HepG2 (cell line): ENCODE data around the gene FRMD8. TPM values are rescaled to one million over a fixed set of nuclear protein-coding genes. Genes with fewer than 3 reads are reported as not detected.

Experiments
- ATF4 ChIP-seq, 2 experiments: fragments of 450-650 bp in 1 of 2; sonication (generic) in 1 of 2; formaldehyde crosslinking; IDR thresholded peaks; 2 replicates each; pipeline versions ENCODE4 v1.5.0 to v1.8.0; 2020 to 2022; ENCODE audit warnings: mild to moderate bottlenecking in 1 of 2, missing genetic modification reagents in 1 of 2
- DPF2 ChIP-seq: sonication (generic); formaldehyde crosslinking; IDR thresholded peaks from 2 replicates; pipeline ENCODE4 v1.4.0; 2020; ENCODE audit warnings: mild to moderate bottlenecking, low read depth, missing genetic modification reagents, borderline replicate concordance
- DZIP1 ChIP-seq: sonication (generic); formaldehyde crosslinking; IDR thresholded peaks from 2 replicates; pipeline ENCODE4 v1.5.0; 2020; ENCODE audit warnings: mild to moderate bottlenecking, missing genetic modification reagents
- EED ChIP-seq: sonication (generic); formaldehyde crosslinking; IDR thresholded peaks from 2 replicates; pipeline ENCODE4 v1.5.0; 2020; ENCODE audit warnings: mild to moderate bottlenecking, missing genetic modification reagents
- ELF3 ChIP-seq: IDR thresholded peaks from 2 replicates; pipeline ENCODE4 v1.6.1; 2016; ENCODE audit warnings: missing genetic modification reagents, missing compliant biosample characterization
- ELF4 ChIP-seq: sonication (generic); formaldehyde crosslinking; IDR thresholded peaks from 2 replicates; pipeline ENCODE4 v1.5.0; 2020; ENCODE audit warnings: missing genetic modification reagents, mild to moderate bottlenecking, moderate library complexity, borderline replicate concordance
- FOXA1 ChIP-seq, 2 experiments: fragments of 450-650 bp in 1 of 2; sonication (generic) in 1 of 2; formaldehyde crosslinking in 1 of 2; IDR thresholded peaks; 2 replicates each; pipeline versions ENCODE4 v1.4.0 to v1.6.1; 2016 to 2020; ENCODE audit warnings: missing genetic modification reagents in 1 of 2
- GATAD2A ChIP-seq: IDR thresholded peaks from 2 replicates; pipeline ENCODE4 v1.6.1; 2016
- KAT8 ChIP-seq: IDR thresholded peaks from 2 replicates; pipeline ENCODE4 v1.6.1; 2016; ENCODE audit warnings: missing genetic modification reagents, missing compliant biosample characterization
- NR1H2 ChIP-seq: sonication (generic); formaldehyde crosslinking; IDR thresholded peaks from 2 replicates; pipeline ENCODE4 v1.8.1; 2022; ENCODE audit warnings: low read depth, missing genetic modification reagents, borderline replicate concordance
- PAF1 ChIP-seq: IDR thresholded peaks from 2 replicates; pipeline ENCODE4 v1.6.1; 2016; ENCODE audit warnings: missing genetic modification reagents, missing compliant biosample characterization
- RCOR2 ChIP-seq: IDR thresholded peaks from 2 replicates; pipeline ENCODE4 v1.6.1; 2016; ENCODE audit warnings: missing biosample characterization, missing genetic modification reagents
- TGIF2 ChIP-seq: IDR thresholded peaks from 2 replicates; pipeline ENCODE4 v1.6.1; 2016; ENCODE audit warnings: control low read depth, missing compliant biosample characterization
- ZBTB1 ChIP-seq: sonication (generic); formaldehyde crosslinking; IDR thresholded peaks from 2 replicates; pipeline ENCODE4 v1.4.0; 2020; ENCODE audit warnings: missing genetic modification reagents, borderline replicate concordance
- ZNF10 ChIP-seq: sonication (generic); formaldehyde crosslinking; IDR thresholded peaks from 2 replicates; pipeline ENCODE4 v1.4.0; 2020; ENCODE audit warnings: mild to moderate bottlenecking, low read depth, missing genetic modification reagents, borderline replicate concordance
- ZNF136 ChIP-seq: sonication (generic); formaldehyde crosslinking; IDR thresholded peaks from 2 replicates; pipeline ENCODE4 v1.8.1; 2022; ENCODE audit warnings: low read depth, mild to moderate bottlenecking, moderate library complexity, missing genetic modification reagents
- ZNF20 ChIP-seq: sonication (generic); formaldehyde crosslinking; IDR thresholded peaks from 2 replicates; pipeline ENCODE4 v1.4.0; 2020; ENCODE audit warnings: mild to moderate bottlenecking, moderate library complexity, missing genetic modification reagents
- ZNF232 ChIP-seq: sonication (generic); formaldehyde crosslinking; IDR thresholded peaks from 2 replicates; pipeline ENCODE4 v1.4.0; 2020; ENCODE audit warnings: missing genetic modification reagents, borderline replicate concordance
- ZNF614 ChIP-seq: IDR thresholded peaks from 2 replicates; pipeline ENCODE4 v1.6.1; 2018; ENCODE audit warnings: missing biosample characterization, missing genetic modification reagents, inconsistent platforms, borderline replicate concordance
- polyA plus RNA-seq, 8 experiments: library from polyadenylated mRNA; depleted of rRNA in 3 of 8; stranded (reverse) in 7 of 8; unstranded in 1 of 8; fragments of >200 nt; fragmentation: Illumina TruSeq in 4 of 8; extraction: Trizol in 4 of 8; gene quantifications; 2 replicates each; pipeline versions ENCODE4 v1.2.1 to v1.2.3, GENCODE V29; 2011 to 2016; ENCODE audit warnings: low read depth in 4 of 8, missing spikeins in 1 of 8, mixed read lengths in 1 of 8; ENCODE audit not compliant: insufficient read depth in 1 of 8
- total RNA-seq, 5 experiments: library from RNA; depleted of rRNA; stranded (reverse); fragments of >200 nt; fragmentation: Illumina TruSeq; extraction: Trizol; gene quantifications; 2 replicates each; pipeline ENCODE4 v1.2.3, GENCODE V29; 2016; ENCODE audit warnings: low read depth in 1 of 5
- TF ChIP-seq, protein P1 (sequence below): sonication (generic); formaldehyde crosslinking; IDR thresholded peaks from 2 replicates; pipeline ENCODE4 v1.4.0; 2020; ENCODE audit warnings: missing genetic modification reagents
- TF ChIP-seq, protein P2 (sequence below): sonication (generic); formaldehyde crosslinking; IDR thresholded peaks from 2 replicates; pipeline ENCODE4 v1.8.1; 2022; ENCODE audit warnings: low read depth, mild to moderate bottlenecking, missing genetic modification reagents

Gene FRMD8
- total and polyA plus RNA-seq, 2 of the 13 experiments (the other 11 are each of a cell fraction or from before 2014, with no cell fraction given), result 5.8 to 20.6 TPM

DNA sequence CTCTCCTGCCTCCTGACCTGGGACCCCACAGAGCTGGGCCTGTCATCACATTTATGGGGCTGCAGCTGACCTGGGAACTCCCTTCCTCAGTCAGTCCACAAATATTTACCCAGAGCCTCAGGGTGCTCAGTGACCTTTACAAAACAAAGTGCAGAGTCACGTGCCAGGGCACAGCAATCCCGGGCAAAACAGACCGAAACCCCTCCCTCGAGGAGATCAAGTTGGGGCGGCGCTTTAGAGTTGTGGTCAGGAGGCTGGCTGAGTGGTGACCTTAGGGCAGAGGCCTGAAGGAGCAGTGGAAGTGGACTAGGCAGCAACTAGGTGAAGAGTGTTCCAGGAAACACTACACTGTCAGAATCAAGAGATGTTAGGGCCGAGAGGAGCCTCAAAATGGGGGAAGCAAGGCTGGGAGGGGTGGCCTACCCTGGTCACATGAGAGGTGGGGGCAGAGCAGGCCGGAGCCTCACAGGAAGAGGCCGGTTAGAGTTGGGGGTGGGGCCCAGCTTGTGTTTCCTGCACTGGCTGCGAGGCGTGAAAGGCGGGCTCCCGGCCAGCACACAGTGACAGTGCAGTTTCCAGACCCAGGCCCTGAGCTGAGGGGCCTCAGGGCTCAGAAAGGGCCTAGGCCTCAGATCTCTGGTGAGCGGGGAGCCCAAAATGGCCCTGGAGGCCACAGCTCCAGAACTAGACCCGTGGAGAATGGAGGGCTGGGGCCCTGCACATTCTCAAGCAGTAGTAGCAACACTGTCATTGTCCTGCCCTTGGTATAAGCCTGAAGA lies 32.4 kb downstream of the FRMD8 start (continued):
- TF ChIP-seq NR1H2 (CRISPR knock-in tag) (0 out of 2 replicates have a peak, but pooled peaks have one; percentile 38), FOXA1 (IDR thresholded peaks at IDR 0.05) (peak; percentile 46), FOXA1 (CRISPR knock-in tag; IDR thresholded peaks at IDR 0.05) (peak; percentile 87), ZNF614 (CRISPR knock-in tag) (peak; percentile 44), ZNF20 (no peak), DPF2 (no peak; the same call in 1 of the 2 replicates), ELF3 (CRISPR knock-in tag) (peak; percentile 30), ELF4 (peak; percentile 66), KAT8 (CRISPR knock-in tag) (peak; percentile 56), ZNF136 (0 out of 2 replicates have a peak, but pooled peaks have one; percentile 28), ATF4 (CRISPR knock-in tag; IDR thresholded peaks at IDR 0.05) (peak in 1 of 2 experiments; percentile 91; a peak in 2 of 4 replicates), GATAD2A (CRISPR knock-in tag) (peak; percentile 81), ZNF232 (CRISPR knock-in tag) (peak; percentile 28; the same call in 1 of the 2 replicates), DZIP1 (no peak; the same call in 1 of the 2 replicates), ZNF10 (CRISPR knock-in tag) (no peak), ZBTB1 (CRISPR knock-in tag) (no peak), PAF1 (CRISPR knock-in tag) (no peak; the same call in 1 of the 2 replicates), TGIF2 (peak; percentile 73), RCOR2 (peak; percentile 63), EED (CRISPR knock-in tag) (no peak; the same call in 1 of the 2 replicates)
- TF ChIP-seq, protein P1, sequence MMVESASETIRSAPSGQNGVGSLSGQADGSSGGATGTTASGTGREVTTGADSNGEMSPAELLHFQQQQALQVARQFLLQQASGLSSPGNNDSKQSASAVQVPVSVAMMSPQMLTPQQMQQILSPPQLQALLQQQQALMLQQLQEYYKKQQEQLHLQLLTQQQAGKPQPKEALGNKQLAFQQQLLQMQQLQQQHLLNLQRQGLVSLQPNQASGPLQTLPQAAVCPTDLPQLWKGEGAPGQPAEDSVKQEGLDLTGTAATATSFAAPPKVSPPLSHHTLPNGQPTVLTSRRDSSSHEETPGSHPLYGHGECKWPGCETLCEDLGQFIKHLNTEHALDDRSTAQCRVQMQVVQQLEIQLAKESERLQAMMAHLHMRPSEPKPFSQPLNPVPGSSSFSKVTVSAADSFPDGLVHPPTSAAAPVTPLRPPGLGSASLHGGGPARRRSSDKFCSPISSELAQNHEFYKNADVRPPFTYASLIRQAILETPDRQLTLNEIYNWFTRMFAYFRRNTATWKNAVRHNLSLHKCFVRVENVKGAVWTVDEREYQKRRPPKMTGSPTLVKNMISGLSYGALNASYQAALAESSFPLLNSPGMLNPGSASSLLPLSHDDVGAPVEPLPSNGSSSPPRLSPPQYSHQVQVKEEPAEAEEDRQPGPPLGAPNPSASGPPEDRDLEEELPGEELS (CRISPR knock-in tag), result peak; percentile 93
- TF ChIP-seq, protein P2, sequence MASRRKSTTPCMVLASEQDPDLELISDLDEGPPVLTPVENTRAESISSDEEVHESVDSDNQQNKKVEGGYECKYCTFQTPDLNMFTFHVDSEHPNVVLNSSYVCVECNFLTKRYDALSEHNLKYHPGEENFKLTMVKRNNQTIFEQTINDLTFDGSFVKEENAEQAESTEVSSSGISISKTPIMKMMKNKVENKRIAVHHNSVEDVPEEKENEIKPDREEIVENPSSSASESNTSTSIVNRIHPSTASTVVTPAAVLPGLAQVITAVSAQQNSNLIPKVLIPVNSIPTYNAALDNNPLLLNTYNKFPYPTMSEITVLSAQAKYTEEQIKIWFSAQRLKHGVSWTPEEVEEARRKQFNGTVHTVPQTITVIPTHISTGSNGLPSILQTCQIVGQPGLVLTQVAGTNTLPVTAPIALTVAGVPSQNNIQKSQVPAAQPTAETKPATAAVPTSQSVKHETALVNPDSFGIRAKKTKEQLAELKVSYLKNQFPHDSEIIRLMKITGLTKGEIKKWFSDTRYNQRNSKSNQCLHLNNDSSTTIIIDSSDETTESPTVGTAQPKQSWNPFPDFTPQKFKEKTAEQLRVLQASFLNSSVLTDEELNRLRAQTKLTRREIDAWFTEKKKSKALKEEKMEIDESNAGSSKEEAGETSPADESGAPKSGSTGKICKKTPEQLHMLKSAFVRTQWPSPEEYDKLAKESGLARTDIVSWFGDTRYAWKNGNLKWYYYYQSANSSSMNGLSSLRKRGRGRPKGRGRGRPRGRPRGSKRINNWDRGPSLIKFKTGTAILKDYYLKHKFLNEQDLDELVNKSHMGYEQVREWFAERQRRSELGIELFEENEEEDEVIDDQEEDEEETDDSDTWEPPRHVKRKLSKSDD, result no peak
